ENCODE results near the gene STPG2. TPM values are rescaled to one million over a fixed set of nuclear protein-coding genes. Genes with fewer than 3 reads are reported as not detected.

The STPG2 gene
- total and polyA plus RNA-seq, 10 of the 15 experiments (the other 5 are each of a cell fraction or from before 2014, with no cell fraction given) = 0.13 to 0.24 TPM; not detected in 8

- H4K20me1 ChIP-seq (ENCODE audit: control insufficient read depth, insufficient read depth) = no peaks in the 10 kb centered on the region
- no peak for FAIRE-seq
- no peak overlapping the region for H3K4me2 ChIP-seq (ENCODE audit: control insufficient read depth, insufficient read depth)
- POLR2A ChIA-PET = no interaction called here
- no peak overlapping the region for H3K27ac ChIP-seq (ENCODE audit: control insufficient read depth, insufficient read depth)
- CTCF ChIA-PET = interaction anchor here (0.5 kb wide), 1 partner anchor 385 kb away, joined by 4 read pairs; no protein-coding TSS in a partner anchor
- in situ Hi-C loops (cut with MboI) (no loop called here), intact Hi-C loops (cut with micrococcal nuclease; ENCODE audit: unreplicated experiment) (no loop called here)
- no peaks in the 10 kb centered on the region for H3K27me3 ChIP-seq (replicated peaks in 1 of 2; ENCODE audit: control insufficient read depth in 2 of 2, insufficient read depth in 2 of 2, low read length in 1 of 2)
- no peak for DNase-seq (ENCODE audit: low read depth, low spot score)
- RAD21 ChIA-PET (ENCODE audit: unreplicated experiment) = no interaction called here
- no peaks in the 10 kb centered on the region for H3K4me1 ChIP-seq (ENCODE audit: control insufficient read depth, insufficient read depth, low read length)
- WGBS (ENCODE audit: insufficient coverage, insufficient replicate concordance, low lambda C conversion rate, missing lambda C conversion rate) = 1% methylated on average over 4 of the region's 4 CpGs
- H3K9ac ChIP-seq (ENCODE audit: control insufficient read depth, insufficient read depth, low read length) = no peak overlapping the region
- BruUV-seq (replicated peaks) = no TSS peak
- no peak overlapping the region for H3K4me3 ChIP-seq
- no peak for ATAC-seq
- no peaks in the 10 kb centered on the region for H3K9me3 ChIP-seq (replicated peaks; ENCODE audit: control insufficient read depth, insufficient read depth, low read length)
- H2AFZ ChIP-seq (ENCODE audit: control insufficient read depth, low read depth, low read length) = no peak overlapping the region
- no peak for TF ChIP-seq CBX3 (IDR thresholded peaks at IDR 0.05; ENCODE audit: borderline replicate concordance, low read depth)
- no peak for TF ChIP-seq ZNF207 (IDR thresholded peaks at IDR 0.05; ENCODE audit: borderline replicate concordance)
- TF ChIP-seq ZNF24 (IDR thresholded peaks at IDR 0.05) = no peak
- no peak for TF ChIP-seq CTCF (IDR thresholded peaks at IDR 0.05 in 2 of 3, conservative IDR thresholded peaks at IDR 0.05 in 1 of 3; ENCODE audit: control insufficient read depth in 2 of 3, extremely low read depth in 1 of 3, insufficient read depth in 1 of 3, low read depth in 3 of 3, low read length in 3 of 3)
- H3K36me3 ChIP-seq (ENCODE audit: control insufficient read depth in 2 of 2, insufficient read depth in 2 of 2, low read length in 1 of 2) = no peaks in the 10 kb centered on the region
- SMC1A ChIA-PET (ENCODE audit: uncharacterized antibody, unreplicated experiment) = interaction anchor here (1.0 to 1.8 kb wide), 2 partner anchors 9 to 26 kb away, joined by 3 to 4 read pairs; no protein-coding TSS in a partner anchor
- H3K79me2 ChIP-seq (ENCODE audit: control insufficient read depth, insufficient read depth, low read length) = no peaks in the 10 kb centered on the region
These were observed 515.5 kb downstream of the STPG2 start for GRCh38 chr4:97627750-97628149.

- POLR2A ChIA-PET = no interaction called here
- WGBS (ENCODE audit: insufficient coverage, insufficient replicate concordance, low lambda C conversion rate, missing lambda C conversion rate) = 20% methylated on average over 4 of the region's 4 CpGs
- TF ChIP-seq BACH1 (IDR thresholded peaks at IDR 0.05; ENCODE audit: borderline replicate concordance) (no peak), ZNF687 (IDR thresholded peaks at IDR 0.05) (no peak), STAT1 (conservative IDR thresholded peaks at IDR 0.05) (no peak), RBBP5 (conservative IDR thresholded peaks at IDR 0.05) (no peak), DPF2 (IDR thresholded peaks at IDR 0.05) (no peak), RCOR1 (conservative IDR thresholded peaks at IDR 0.05; ENCODE audit: low read depth, low read length) (no peak)
These were observed 519.1 kb downstream of the STPG2 start for GRCh38 chr4:97624204-97624603.

More at GRCh38 chr4:97624204-97624603, 519.1 kb downstream of the STPG2 start:
- Histone ChIP-seq H4K20me1 (ENCODE audit: control insufficient read depth, insufficient read depth) (no peaks in the 10 kb centered on the region), H3K4me3 (no peak overlapping the region), H3K27me3 (replicated peaks in 1 of 2; ENCODE audit: control insufficient read depth in 2 of 2, insufficient read depth in 2 of 2, low read length in 1 of 2) (no peaks in the 10 kb centered on the region), H3K27ac (ENCODE audit: control insufficient read depth, insufficient read depth) (no peak overlapping the region), H3K4me1 (ENCODE audit: control insufficient read depth, insufficient read depth, low read length) (no peaks in the 10 kb centered on the region), H3K9me3 (replicated peaks; ENCODE audit: control insufficient read depth, insufficient read depth, low read length) (no peaks in the 10 kb centered on the region), H3K79me2 (ENCODE audit: control insufficient read depth, insufficient read depth, low read length) (no peaks in the 10 kb centered on the region), H3K9ac (ENCODE audit: control insufficient read depth, insufficient read depth, low read length) (no peak overlapping the region), H3K36me3 (ENCODE audit: control insufficient read depth in 2 of 2, insufficient read depth in 2 of 2, low read length in 1 of 2) (no peaks in the 10 kb centered on the region), H3K4me2 (ENCODE audit: control insufficient read depth, insufficient read depth) (no peak overlapping the region), H2AFZ (ENCODE audit: control insufficient read depth, low read depth, low read length) (no peak overlapping the region)
- no peak for DNase-seq (ENCODE audit: low read depth, low spot score)
- FAIRE-seq = no peak
- no TSS peak for BruUV-seq (replicated peaks)
- ATAC-seq = no peak
- CTCF ChIA-PET = no interaction called here
- SMC1A ChIA-PET (ENCODE audit: uncharacterized antibody, unreplicated experiment) = no interaction called here
- in situ Hi-C loops (cut with MboI) (no loop called here), intact Hi-C loops (cut with micrococcal nuclease; ENCODE audit: unreplicated experiment) (no loop called here)
- RAD21 ChIA-PET (ENCODE audit: unreplicated experiment) = no interaction called here
